Right renal pelvis (tissue), 4 donors: ENCODE measurements around the gene LIPC. TPM values are rescaled to one million over a fixed set of nuclear protein-coding genes. Genes with fewer than 3 reads are reported as not detected.

ENCODE experiments used
- DNase-seq, 4 donors: peaks; one replicate each; pipeline ENCODE4 v3.0.0-alpha.2; 2013; ENCODE audit warnings: low read depth in 4 of 4, low spot score in 3 of 4, missing footprints in 1 of 4
- polyA plus RNA-seq, 4 donors: library from polyadenylated mRNA; unstranded; fragments of 120-200 nt; gene quantifications; one replicate each; pipeline ENCODE4 v1.2.1, GENCODE V29; 2013; ENCODE audit not compliant: insufficient read length in 4 of 4

Gene LIPC
- polyA plus RNA-seq, 4 donors = 11.8 to 21.8 (median 13.9) TPM

DNA sequence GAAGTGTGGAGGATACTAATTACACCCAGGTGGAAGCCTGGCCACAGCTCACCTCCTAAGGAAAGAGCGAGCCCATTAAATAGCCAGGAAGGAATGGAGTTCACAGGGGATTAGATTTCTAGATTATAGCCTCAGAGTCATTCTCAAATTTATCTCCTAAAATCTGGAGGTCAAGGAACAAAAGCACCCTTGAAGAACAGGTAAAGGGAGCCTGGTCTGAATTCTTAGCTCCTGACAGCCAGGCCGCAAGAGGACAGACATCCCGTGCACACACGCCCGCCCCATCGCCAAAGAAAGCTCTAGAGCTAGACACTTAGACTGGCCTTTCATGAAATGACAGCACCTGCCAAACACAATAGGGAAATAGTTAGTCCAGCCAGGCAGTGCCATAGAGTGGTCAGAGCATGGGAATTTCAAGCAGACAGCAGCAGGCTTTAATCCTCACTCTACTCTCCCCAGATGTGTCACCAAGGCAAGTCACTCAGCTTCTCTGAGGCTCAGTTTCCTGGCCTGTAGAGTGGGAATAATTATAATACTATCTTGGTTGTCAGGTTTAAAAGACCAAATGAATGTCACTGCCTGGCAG is 59.2 kb downstream of the LIPC start:
- DNase-seq = no peak

DNA sequence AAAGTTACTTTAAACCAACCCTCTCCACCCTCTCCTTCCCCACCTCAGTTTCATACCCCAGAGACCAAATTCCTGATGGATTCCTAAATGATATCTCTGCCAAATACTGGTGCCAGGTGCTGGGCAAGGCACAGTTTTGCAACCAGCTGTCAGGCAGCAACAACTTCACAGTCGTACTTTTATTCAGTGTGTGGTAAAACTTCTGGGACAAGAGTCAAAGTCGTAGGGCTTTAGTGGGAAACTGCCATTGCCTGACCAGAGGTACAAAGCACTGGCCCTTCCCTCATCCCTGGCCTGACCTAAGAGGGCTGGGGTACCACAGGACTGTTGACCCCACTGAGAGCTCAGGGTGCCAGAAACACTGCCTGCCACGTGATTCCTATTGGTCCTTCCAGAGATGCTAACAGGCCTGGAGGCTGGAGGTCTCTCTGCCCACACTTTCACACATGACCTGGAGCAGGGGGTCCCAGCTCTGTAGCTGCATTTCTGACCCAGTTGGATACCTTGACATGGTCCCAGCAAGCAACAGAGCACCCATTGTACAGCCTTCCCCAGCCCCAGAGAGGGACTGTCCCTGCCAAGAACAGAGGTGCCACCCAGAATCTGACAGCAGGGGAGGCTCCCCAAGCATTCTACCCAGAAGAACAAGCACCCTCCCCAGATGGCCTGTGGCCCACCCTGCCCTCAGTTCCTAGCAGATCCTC is 59.9 kb downstream of the LIPC start:
- no peak for DNase-seq

DNA sequence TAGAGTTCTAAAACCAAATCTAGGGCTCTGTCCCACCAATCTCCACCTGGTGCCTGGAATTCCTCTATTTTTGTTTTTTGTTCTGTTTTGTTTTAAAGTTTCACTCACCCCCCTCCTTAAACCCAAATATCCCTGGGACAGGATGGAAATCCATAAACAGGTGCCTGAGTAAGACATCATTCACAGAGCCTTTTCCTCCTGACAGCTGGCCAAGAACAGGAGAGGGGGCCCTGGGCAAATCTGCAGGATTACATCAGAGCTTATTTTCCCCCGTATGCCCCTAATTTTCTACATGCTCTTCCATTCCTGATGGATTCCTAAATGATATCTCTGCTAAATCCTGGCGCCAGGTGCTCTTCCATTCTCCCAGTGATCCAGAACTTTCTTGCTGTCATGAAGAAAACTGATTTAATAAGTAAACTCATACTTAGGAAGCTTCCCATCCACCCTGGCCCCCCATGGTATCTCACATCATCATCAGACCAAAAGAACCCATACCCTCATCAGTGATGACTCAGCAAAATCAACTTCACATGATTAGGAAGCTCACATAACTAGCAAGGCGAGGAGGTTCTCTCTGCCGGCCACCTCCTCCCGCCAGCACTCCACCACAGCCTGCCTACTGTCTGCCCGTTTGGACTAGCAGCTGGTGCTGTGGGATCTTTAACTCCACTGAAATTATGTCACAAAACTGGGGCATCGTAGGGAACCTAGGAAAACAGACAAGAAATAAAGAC is 61.0 kb downstream of the LIPC start:
- DNase-seq = no peak

DNA sequence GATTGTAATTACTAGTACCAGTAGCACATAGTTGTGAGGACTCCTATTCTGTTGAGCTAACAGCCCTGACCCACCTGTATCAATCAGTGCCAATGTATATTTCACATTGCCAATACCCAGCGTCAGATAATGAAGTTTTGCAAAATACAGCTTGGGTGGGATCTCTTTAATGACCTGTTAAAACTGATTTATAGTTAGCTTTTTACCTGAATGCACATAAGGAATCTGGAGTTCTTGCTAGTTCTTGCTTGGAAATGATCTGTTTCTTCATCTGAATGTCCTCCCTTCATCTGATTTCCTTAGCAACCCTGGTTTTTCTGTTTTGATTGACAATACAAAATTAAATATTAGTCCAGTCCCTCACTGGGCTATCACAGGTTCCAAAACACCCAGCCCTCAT is 62.8 kb downstream of the LIPC start:
- DNase-seq = no peak

DNA sequence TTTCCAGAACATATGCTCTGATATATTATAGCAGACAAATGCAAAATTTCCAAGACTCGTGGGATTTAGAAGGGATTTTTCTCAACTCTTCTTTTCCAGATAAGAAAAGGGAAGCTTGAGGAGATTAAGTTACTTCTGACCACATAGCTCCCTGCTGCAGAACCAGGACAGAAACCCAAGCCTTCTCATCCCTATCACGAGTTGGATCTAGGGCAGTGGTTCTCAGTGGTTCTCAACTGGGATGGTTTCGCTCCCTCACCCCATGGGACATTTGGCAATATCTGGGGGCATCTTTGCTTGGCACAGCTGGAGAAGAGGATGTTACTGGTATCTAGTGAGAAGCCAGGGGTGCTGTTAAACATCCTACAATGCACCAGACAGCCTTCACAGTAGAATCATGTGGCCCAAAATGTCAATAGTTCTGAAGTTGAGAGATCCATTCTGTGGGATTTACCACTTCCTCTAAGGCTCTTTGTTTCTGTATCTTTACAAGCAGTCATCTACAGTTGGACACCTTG is 64.2 kb downstream of the LIPC start:
- no peak for DNase-seq

DNA sequence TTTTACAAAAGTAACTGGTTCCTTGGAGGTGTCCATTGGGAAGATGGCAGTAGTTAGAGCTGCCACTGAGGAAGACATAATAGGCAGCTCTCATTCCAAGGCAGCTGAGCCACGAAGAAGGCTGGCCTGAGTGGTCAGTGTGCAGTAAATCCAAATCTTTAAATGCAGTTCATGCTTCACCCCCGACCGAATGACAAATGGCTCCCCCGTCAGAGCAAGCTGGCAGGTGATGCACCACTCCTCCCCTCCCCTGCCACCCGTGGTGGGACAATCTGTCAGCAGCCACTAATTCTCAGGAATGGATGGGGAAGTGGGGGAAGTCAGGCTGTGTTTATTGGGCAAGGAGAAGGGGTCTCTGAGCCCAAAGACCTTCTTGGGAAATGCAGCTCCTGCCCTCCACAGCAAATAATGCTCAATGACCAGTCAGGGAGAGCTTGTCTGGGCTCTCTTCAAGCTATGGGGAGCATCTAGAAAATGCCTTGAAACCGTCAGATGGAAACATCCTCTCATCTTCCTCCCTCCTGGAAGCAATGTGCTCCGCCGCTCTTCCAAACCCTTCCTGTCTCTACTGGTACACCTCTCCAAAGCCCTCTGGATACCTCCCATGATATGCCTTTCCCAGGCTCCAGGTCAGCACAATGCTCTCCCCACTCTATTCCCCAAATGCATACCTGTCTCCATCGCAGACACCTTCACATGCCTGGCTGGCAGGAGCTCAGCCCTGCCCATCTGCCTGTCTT is 65.4 kb downstream of the LIPC start:
- no peak for DNase-seq

DNA sequence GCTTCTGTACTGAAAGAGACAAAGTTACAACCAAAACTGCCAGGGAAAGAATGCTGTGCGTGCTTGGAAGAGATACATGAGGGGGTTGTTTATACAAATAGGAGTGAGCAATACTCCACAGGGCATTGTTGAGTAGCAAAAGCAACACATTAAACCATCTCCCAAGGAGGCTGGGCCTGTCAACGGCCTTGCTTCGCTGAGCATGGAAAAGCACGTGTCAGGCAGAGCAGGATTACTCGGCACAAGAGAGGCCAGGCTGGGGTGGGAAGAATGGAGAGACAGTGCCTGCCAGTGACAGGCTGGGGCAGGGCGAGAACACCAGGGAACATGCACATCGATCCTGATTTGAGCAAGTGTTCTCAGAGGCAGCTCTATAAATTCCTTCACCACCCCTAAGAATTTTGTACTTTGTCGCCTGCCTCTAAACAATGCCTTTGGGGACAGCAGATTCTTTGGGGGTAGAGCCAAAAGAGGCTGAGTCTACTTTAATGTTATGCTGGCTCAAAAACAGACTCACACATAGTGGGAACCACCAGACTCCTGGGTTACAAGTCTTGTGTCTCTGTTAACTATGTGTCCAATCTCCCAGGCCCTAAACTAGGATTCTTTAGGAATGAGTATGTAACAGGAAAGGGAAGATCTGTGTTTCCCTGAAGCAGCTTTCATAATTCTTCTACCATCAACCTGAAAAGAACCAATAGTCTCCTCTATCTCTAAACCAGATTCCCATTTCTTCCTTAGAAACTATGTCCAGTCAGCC is 67.2 kb downstream of the LIPC start:
- peak in 1 of 4 donors; percentile 72 for DNase-seq

DNA sequence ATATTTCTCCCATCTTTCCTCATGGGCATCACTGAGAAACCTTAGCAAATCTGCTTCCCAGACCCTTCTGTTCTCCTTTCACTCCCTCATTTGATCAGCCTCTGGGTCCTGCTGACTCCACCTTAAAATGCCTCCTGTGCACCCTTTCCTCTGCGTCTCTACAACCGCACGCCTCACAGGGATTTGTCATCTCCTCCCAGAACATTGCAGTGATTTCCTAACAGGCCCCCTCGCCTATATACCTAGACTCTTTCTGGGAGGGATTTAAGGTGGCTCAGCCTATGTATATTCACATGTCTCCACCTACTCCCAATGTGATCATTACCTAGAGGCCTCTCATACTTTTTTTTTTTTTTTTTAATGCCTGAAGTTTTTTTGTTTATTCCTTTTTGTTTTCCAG is 69.2 kb downstream of the LIPC start:
- DNase-seq = no peak

DNA sequence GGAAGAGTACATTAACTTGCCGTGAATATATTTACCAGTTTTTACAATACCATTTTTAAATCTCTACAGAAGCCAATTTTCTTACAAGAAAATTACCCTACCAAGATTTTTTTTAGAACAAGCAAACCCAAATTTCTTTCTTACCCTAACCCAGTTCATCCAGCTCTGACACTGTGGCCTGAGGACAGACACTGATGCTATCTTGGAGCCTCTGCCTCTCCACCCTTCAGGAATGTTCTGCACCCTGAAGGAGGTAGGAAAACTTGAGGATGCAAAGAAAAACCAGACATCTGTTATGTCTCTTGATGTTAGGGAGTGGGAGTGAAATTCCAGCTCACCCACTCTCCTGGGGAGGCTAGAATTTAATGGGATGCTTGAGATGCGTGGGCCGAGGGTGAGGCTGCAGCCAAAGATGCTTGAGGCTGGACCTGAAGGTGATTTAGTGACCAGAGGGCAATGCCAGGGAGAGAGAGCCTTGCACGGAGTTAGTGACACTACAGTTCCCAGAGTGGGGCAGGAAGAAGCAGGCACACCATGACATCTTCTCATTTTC is 69.9 kb downstream of the LIPC start:
- DNase-seq = no peak

DNA sequence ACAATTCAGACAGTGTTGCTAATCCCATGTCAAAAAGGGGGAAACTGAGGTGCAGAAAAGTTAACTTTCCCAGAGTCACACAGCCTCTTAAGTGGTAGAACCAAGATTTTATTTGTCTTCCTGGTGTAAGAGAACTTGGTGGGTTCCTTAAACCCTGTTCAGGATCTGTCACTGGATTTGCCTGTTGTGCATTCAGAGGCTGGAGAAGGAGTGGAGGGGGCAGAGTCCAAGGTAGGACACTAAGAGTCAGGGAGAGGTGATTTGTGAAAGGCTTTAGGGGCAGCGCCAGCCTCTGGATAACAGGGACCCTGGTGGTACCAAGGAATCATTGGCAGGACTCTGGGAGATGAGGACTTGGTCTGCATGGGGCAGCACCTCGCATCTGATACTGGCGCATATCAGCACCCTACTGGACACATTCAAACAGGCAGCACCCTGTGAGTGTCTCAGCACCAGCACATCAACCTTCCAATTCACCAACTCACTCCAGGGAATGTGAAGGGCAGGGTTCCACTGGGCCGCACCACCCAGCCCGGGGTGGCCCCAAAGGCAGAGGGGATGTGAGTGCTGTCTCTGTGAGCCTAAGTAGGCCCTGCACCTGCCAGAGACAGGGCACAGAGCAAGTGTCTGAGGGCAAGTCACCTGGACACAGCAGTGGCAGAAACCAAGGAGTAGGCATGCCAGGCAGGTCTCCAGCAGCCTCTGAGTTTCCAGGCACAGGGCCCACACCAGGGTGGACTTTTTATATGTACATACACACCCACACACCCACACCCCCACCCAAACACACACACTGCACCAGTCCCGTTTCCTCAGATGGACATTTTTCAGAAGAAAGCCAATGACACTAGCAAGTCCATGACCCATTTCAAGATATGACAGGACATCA is 71.6 kb downstream of the LIPC start:
- no peak for DNase-seq

DNA sequence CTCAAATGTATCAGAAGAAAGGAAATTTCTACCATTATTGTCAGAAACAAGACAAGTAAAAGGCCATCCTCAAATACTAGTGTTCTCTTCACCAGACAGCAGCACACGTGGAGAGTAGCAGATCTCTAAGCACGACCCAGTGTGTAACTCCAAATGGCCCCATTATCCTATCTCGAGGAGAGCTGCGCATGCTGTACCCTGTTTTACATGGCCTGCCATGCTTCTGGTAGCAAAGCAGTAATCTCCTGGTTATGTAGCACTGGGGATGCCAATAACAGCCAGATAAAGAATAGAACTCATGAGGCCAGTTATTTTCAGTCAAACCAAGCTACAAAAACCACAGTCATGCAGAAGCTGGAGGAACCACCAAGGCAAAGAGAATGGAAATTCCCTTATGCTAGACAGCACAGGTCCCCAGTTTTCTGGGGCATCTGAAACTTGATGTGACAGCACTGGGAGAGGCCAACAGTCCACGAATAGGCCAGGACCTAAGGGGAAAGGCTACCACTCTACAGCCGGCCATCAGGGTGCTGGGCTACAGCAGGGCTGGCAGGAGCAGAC is 73.0 kb downstream of the LIPC start:
- no peak for DNase-seq

DNA sequence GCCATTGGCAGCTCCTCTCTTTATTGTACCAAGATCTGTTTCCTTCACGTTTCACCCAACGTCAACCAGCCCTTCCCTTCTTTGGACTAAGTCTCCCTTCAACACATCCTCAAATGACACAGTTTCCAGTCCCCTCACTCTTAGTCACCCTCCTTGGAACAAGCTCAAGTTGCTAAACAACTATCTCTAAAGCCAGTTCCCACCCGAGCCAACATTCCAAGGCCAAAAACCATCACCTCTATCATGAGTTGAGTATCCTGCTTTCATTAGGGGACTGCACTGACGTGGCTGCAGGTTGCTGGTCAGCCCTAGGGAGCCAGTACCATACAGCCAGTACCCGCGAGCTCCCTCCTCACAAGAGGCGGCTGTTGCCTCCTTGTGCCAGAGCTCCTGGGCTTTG is 73.8 kb downstream of the LIPC start:
- no peak for DNase-seq

DNA sequence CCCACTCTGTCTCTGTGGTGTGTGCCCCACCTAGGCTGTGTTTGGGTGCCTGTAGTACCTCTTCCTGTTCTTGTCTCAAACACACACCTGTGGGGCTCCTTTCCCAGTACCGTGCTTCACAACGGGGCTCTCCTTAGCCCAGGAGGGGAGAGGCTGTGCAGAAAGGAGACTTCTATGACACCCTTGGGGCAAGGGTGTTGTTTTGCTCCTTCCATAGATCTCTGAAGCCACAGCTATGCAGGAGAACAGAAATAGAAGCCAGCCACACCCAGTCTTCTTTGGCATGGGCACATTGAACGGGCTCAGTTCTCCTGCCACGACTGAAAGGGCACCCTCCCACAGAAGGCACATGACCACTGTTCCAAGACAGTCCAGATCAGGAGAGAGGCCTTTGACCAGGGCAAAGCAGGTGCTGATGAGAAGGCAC is 74.3 kb downstream of the LIPC start:
- DNase-seq = no peak

DNA sequence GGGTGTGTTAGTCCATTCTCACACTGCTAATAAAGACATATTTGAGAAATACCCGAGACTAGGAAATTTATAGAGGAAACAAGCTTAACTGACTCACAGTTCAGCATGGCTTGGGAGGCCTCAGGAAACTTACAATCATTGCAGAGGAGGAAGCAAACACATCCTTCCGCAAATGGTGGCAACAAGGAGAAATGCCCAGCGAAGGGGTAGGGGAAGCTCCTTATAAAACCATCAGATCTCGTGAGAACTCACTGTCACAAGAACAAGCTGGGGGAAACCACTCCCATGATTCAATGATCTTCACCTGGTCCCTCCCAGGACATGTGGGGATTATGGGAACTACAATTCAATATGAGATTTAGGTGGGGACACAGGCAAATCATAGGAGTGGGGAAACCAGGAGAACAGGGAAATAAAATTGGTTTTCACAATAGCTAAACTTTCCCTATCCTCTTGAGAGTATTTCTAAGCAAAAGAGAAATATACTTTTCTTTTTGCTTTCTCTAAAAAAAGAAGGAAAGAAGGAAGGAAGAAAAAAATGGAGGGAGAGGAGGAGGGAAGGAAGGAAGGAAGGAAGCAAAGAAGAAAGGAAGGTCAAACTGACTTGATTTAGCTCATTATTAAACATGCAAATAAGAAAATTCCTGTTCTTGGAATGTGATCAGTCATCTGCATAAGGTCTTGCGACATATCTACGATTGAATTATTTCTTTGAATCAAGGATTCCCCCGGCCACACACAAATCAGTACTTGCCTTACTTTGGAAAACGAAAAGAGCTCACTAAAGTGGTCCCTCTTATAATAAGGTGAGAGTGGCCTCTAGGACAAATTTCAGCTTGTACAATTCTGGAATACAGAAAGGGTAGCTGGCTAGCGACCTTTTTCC is 75.2 kb downstream of the LIPC start:
- DNase-seq = no peak

DNA sequence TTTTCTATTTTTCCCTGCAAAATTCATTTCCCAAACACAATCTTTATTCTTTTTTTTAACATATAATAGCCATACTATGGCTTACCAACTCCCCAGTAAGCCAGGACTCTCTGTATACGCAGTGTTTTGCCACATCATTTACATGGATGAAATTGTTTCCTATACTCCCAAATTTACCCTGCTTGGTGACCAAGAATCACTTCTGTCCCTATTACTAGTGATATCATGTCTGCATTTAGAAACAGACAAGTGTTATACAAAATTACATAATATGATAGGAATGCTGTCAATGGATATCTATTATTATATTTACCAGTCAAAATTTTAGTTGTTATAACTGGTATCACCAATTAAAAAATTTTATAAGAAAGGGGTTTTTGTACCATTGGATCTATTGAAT is 77.8 kb downstream of the LIPC start:
- DNase-seq = no peak

DNA sequence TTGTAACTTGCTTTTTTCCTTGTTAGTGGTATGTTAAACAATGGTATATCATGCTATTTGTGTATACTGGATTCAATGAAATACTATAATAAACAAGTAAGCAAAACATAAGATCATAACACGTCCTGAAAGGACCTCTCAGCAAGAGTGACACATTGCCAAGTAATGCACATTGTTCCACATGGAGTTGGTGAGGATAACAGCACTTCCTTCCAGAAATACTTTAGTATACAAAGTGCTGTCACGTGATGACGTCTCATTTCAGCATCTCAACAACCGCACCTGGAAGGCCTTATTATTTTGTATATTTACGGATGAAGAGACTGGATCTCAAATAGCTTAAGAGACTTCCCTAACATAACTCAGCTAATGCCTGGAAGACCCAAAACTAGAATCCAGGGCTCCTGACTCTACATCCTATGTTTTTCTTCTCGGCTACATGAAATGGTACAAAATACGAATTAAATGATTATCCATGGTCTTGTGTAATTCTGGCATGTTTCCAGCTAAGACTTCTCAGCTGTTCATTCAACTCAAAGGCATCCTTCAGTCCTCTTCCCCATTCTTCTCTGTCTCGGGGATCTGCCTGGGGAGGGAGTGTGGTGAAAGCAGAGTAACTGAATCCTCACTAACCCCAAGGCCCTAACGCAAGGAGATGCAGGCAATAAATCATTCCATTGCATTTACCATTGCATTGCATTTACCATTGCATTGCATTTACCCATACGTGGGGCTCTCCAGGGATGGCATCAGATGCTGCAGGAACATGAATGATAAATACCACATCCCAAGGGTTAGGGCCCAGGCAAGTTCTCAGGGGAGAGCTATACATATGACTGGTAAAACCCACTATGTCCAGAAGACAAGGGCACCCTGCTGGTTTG is 79.2 kb downstream of the LIPC start:
- DNase-seq = no peak

DNA sequence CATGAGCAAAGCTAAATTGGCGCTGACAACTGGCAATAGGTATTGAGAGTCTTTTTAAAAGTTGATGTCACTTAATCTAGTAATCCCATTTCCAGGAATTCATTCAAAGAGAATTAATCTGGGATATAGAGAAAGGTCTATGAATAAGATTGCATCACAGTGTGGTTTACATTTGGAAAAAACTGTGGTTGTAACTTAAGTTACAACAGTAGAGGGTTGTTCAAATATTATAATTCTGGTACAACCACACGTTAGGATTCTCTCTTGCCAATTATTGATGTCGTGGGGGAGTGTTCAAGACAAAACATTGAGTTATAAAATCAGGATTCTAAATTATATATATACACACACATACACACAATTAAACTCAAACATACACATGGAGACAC is 79.8 kb downstream of the LIPC start:
- no peak for DNase-seq
